Transverse colon (tissue), 4 donors: ENCODE data around the gene ZDHHC14. TPM values are rescaled to one million over a fixed set of nuclear protein-coding genes. Genes with fewer than 3 reads are reported as not detected.

Experiments
- DNase-seq: peaks from one replicate; pipeline ENCODE4 v3.0.0-alpha.2; 2019
- H3K27ac ChIP-seq, 4 donors: fragments of 200-600 bp; sonication (generic); 2 replicates each; pipeline ENCODE4 v1.5.1; 2016 to 2018; ENCODE audit warnings: inconsistent platforms in 4 of 4
- H3K27me3 ChIP-seq: fragments of 200-600 bp; sonication (generic); 2 replicates; pipeline ENCODE4 v1.5.1; 2017; ENCODE audit warnings: inconsistent platforms
- H3K36me3 ChIP-seq, 4 donors: fragments of 200-600 bp; sonication (generic); 2 replicates each; pipeline ENCODE4 v1.5.1; 2017 to 2019; ENCODE audit warnings: inconsistent platforms in 4 of 4
- H3K4me1 ChIP-seq, 4 donors: fragments of 200-600 bp; sonication (generic); 2 replicates each; pipeline ENCODE4 v1.5.1; 2017 to 2020; ENCODE audit warnings: inconsistent platforms in 4 of 4
- H3K4me3 ChIP-seq, 4 donors: fragments of 200-600 bp; sonication (generic); 1 replicate in 1 of 4; 2 replicates in 3 of 4; pipeline versions ENCODE4 v1.5.1 to v1.6.1; 2017 to 2019; ENCODE audit warnings: inconsistent platforms in 4 of 4
- H3K9me3 ChIP-seq, 2 donors: fragments of 200-600 bp; sonication (generic); 2 replicates each; pipeline ENCODE4 v1.5.1; 2017 to 2019; ENCODE audit warnings: inconsistent platforms in 2 of 2
- EP300 ChIP-seq: sonication (generic); formaldehyde crosslinking; IDR thresholded peaks from one replicate; pipeline ENCODE4 v1.6.1; 2017; ENCODE audit warnings: antibody characterized with exemption, low read depth
- POLR2A ChIP-seq: fragments of 450-650 bp; IDR thresholded peaks from one replicate; pipeline ENCODE4 v1.6.1; 2016; ENCODE audit warnings: antibody characterized with exemption, mild to moderate bottlenecking, moderate library complexity
- POLR2AphosphoS5 ChIP-seq, 3 donors: sonication (generic); formaldehyde crosslinking; IDR thresholded peaks; one replicate each; pipeline ENCODE4 v1.6.1; 2016; ENCODE audit warnings: antibody characterized with exemption in 3 of 3
- WGBS, 2 donors: methylation state at CpG; one replicate each; pipeline ENCODE4 v1.1.5; 2018; ENCODE audit warnings: low coverage in 1 of 2; 5-methylcytosine and 5-hydroxymethylcytosine counted together
- in situ Hi-C, 4 donors: fragments of 200-750 bp; cut with MboI; loops; one replicate each; pipeline versions ENCODE4 v1.15.0 to v1.15.1; 2017; ENCODE audit warnings: low sequenced_read_pairs in 3 of 4, low pct_ligation_motif_present in 1 of 4, low pct_unique_long_range_greater_than_20kb in 1 of 4
- intact Hi-C: fragments of 100-400 bp; cut with DNase I; formaldehyde crosslinking; loops from one replicate; pipeline ENCODE4 v1.15.1; 2023; ENCODE audit warnings: low total_unique reads
- total RNA-seq, 4 donors: library from RNA; depleted of rRNA; stranded (reverse); fragments of >200 nt; gene quantifications; one replicate each; pipeline ENCODE4 v1.1.0, GENCODE V29; 2016
- TF ChIP-seq, protein P1 (sequence below), 5 experiments: fragments of 200-600 bp in 3 of 5; fragments of 450-650 bp in 2 of 5; sonication (generic) in 3 of 5; IDR thresholded peaks; 1 replicate in 2 of 5; 2 replicates in 3 of 5; pipeline ENCODE4 v1.5.1; 2016 to 2017; ENCODE audit warnings: antibody characterized with exemption in 5 of 5, inconsistent platforms in 3 of 5, mild to moderate bottlenecking in 2 of 5, moderate library complexity in 1 of 5

Gene ZDHHC14
- total RNA-seq, 4 donors from 2014 or later = 10.2 to 16.5 (median 12.5) TPM

DNA sequence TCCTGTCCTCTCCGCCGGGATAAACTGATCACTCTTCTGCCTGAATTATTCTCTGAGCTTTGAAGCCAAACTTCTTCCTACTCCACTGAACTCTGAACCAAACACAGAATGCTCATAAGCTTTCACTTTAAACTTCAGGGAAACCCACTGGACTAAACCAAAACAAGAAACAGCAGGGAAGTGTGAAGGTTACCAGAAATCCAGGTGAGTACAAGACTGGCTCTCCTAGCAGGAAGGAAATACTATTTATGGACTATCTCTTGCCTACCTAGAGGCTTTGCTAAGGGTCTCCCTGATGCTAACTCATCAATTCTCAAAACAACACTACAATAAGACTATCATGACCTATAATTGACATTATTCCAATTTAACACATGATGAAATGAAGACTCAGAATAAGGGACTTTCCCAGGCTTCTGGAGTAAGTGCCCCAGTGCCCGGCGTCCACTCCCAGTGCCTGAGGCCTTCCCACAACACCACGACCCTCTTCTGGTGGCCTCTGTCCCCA lies 145.0 kb downstream of the ZDHHC14 start:
- in situ Hi-C loops = no loop called here
- no peak for DNase-seq

DNA sequence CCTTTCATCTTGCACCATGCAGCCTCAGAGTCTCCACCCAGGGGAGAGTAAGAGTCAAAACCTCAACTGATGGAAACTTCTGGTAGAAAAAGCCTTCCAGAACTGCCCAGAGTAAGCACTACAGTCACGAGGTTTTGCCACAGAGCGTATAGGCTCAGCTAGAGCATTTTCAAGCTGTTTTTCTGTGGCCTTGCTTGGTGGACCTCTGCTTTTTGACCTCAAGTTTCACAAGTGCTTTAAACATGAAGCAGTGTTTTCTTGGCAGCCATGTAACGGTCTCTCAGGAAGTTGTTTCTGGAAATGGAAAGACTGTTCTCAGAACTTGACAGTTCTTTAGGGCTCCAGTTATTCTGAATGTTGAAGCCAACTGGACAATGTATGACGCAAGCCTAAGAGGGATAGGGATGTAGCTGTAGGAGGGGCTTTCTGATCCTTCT lies 146.5 kb downstream of the ZDHHC14 start:
- H3K27me3 ChIP-seq = no peaks in the 10 kb centered on the region
- peaks cover 0 to 23% (median 8%) of the 10 kb centered on the region in 4 donors for H3K4me1 ChIP-seq
- TF ChIP-seq POLR2AphosphoS5 (IDR thresholded peaks at IDR 0.05) = peak in 1 of 3 donors; percentile 19
- TF ChIP-seq POLR2A = no peak
- TF ChIP-seq, protein P1, sequence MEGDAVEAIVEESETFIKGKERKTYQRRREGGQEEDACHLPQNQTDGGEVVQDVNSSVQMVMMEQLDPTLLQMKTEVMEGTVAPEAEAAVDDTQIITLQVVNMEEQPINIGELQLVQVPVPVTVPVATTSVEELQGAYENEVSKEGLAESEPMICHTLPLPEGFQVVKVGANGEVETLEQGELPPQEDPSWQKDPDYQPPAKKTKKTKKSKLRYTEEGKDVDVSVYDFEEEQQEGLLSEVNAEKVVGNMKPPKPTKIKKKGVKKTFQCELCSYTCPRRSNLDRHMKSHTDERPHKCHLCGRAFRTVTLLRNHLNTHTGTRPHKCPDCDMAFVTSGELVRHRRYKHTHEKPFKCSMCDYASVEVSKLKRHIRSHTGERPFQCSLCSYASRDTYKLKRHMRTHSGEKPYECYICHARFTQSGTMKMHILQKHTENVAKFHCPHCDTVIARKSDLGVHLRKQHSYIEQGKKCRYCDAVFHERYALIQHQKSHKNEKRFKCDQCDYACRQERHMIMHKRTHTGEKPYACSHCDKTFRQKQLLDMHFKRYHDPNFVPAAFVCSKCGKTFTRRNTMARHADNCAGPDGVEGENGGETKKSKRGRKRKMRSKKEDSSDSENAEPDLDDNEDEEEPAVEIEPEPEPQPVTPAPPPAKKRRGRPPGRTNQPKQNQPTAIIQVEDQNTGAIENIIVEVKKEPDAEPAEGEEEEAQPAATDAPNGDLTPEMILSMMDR (IDR thresholded peaks at IDR 0.05) = no peak
- TF ChIP-seq EP300 = no peak
- H3K9me3 ChIP-seq = no peaks in the 10 kb centered on the region
- DNase-seq = no peak
- H3K27ac ChIP-seq = peak overlapping the region; percentile 17 to 46 (median 37)
- in situ Hi-C loops = no loop called here
- WGBS, 2 donors = 63 to 70% methylated on average over 2 to 4 of the region's 4 CpGs
- intact Hi-C loops = no loop called here
- H3K36me3 ChIP-seq = no peaks in the 10 kb centered on the region
- no peak overlapping the region for H3K4me3 ChIP-seq

More for the DNA sequence above, 145.0 kb downstream of the ZDHHC14 start:
- intact Hi-C loops = no loop called here
- no peak for TF ChIP-seq POLR2AphosphoS5 (IDR thresholded peaks at IDR 0.05)
- no peak for TF ChIP-seq EP300
- TF ChIP-seq POLR2A = no peak
- TF ChIP-seq, protein P1 (IDR thresholded peaks at IDR 0.05) = no peak
- no peaks in the 10 kb centered on the region for H3K27me3 ChIP-seq
- H3K4me1 ChIP-seq = peaks cover 0 to 14% (median 5%) of the 10 kb centered on the region in 4 donors
- H3K4me3 ChIP-seq = no peak overlapping the region
- H3K9me3 ChIP-seq = no peaks in the 10 kb centered on the region
- H3K27ac ChIP-seq = no peak overlapping the region
- 69 to 88% methylated on average over 2 to 5 of the region's 5 CpGs for WGBS, 2 donors
- no peaks in the 10 kb centered on the region for H3K36me3 ChIP-seq

DNA sequence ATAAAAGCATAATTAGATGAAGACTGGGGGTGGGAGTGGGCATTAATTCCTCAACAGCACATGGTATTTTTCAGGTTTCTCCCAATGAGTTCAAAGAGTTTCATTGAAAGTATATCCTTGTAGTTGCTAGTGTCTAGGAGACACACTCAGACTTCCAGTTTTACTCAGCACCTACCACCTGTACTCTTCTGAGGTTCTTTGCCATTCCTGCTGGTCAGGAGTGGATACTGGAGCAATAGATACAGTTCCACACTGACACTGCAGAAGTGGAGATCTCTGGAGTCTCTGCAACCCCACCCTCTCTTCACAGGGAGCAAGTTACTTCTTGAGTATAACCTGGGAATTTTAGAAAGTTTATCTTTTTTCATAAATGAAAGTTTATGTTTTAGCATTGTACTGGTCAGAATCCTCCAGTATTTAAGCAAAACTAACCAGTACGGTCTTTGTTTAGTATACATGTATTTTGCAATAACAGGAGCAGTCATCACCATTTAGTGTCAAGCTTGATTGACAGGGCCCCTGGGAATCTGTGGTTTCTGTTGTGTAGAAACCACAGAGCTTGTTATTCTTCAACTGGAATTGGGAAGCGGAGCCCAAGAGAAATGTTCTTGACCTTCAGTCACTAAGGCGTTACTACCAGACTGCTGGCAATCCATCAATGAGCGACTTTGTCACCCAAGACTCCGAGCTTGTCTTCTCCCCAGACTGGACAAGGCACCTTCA lies 148.1 kb downstream of the ZDHHC14 start:
- no peak overlapping the region for H3K27ac ChIP-seq
- no peaks in the 10 kb centered on the region for H3K27me3 ChIP-seq
- H3K36me3 ChIP-seq = no peaks in the 10 kb centered on the region
- intact Hi-C loops = no loop called here
- H3K4me3 ChIP-seq = no peak overlapping the region
- no peak for DNase-seq
- TF ChIP-seq, protein P1 (IDR thresholded peaks at IDR 0.05) = no peak
- TF ChIP-seq POLR2AphosphoS5 (IDR thresholded peaks at IDR 0.05) (no peak), POLR2A (no peak), EP300 (no peak)
- no peaks in the 10 kb centered on the region for H3K9me3 ChIP-seq
- in situ Hi-C loops = no loop called here
- peaks cover 0 to 23% (median 8%) of the 10 kb centered on the region in 4 donors for H3K4me1 ChIP-seq
- WGBS, 2 donors = 83 to 88% methylated on average over 1 to 5 of the region's 5 CpGs

GRCh38 chr6:157529654-157530039 lies 148.7 kb downstream of the ZDHHC14 start:
- Histone ChIP-seq H3K27me3 (no peaks in the 10 kb centered on the region), H3K27ac (no peak overlapping the region), H3K4me3 (no peak overlapping the region), H3K36me3 (no peaks in the 10 kb centered on the region), H3K4me1 (peaks cover 0 to 23% (median 8%) of the 10 kb centered on the region in 4 donors), H3K9me3 (no peaks in the 10 kb centered on the region)
- WGBS, 2 donors = 89 to 94% methylated on average over 1 to 2 of the region's 2 CpGs
- no peak for DNase-seq
- TF ChIP-seq POLR2A = no peak
- no peak for TF ChIP-seq POLR2AphosphoS5 (IDR thresholded peaks at IDR 0.05)
- TF ChIP-seq EP300 = no peak
- TF ChIP-seq, protein P1 (IDR thresholded peaks at IDR 0.05) = no peak
- in situ Hi-C loops (no loop called here), intact Hi-C loops (no loop called here)
